CD4-positive, alpha-beta T cell treated with Interleukin-12 subunit alpha and Interleukin-12 subunit beta, for 1 hour (primary cell): ENCODE measurements around the gene ANKFY1.

Source experiments
- DNase-seq: peaks from one replicate; pipeline ENCODE4 v3.0.0-alpha.2; 2020

The ANKFY1 gene, protein sequence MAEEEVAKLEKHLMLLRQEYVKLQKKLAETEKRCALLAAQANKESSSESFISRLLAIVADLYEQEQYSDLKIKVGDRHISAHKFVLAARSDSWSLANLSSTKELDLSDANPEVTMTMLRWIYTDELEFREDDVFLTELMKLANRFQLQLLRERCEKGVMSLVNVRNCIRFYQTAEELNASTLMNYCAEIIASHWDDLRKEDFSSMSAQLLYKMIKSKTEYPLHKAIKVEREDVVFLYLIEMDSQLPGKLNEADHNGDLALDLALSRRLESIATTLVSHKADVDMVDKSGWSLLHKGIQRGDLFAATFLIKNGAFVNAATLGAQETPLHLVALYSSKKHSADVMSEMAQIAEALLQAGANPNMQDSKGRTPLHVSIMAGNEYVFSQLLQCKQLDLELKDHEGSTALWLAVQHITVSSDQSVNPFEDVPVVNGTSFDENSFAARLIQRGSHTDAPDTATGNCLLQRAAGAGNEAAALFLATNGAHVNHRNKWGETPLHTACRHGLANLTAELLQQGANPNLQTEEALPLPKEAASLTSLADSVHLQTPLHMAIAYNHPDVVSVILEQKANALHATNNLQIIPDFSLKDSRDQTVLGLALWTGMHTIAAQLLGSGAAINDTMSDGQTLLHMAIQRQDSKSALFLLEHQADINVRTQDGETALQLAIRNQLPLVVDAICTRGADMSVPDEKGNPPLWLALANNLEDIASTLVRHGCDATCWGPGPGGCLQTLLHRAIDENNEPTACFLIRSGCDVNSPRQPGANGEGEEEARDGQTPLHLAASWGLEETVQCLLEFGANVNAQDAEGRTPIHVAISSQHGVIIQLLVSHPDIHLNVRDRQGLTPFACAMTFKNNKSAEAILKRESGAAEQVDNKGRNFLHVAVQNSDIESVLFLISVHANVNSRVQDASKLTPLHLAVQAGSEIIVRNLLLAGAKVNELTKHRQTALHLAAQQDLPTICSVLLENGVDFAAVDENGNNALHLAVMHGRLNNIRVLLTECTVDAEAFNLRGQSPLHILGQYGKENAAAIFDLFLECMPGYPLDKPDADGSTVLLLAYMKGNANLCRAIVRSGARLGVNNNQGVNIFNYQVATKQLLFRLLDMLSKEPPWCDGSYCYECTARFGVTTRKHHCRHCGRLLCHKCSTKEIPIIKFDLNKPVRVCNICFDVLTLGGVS

DNA sequence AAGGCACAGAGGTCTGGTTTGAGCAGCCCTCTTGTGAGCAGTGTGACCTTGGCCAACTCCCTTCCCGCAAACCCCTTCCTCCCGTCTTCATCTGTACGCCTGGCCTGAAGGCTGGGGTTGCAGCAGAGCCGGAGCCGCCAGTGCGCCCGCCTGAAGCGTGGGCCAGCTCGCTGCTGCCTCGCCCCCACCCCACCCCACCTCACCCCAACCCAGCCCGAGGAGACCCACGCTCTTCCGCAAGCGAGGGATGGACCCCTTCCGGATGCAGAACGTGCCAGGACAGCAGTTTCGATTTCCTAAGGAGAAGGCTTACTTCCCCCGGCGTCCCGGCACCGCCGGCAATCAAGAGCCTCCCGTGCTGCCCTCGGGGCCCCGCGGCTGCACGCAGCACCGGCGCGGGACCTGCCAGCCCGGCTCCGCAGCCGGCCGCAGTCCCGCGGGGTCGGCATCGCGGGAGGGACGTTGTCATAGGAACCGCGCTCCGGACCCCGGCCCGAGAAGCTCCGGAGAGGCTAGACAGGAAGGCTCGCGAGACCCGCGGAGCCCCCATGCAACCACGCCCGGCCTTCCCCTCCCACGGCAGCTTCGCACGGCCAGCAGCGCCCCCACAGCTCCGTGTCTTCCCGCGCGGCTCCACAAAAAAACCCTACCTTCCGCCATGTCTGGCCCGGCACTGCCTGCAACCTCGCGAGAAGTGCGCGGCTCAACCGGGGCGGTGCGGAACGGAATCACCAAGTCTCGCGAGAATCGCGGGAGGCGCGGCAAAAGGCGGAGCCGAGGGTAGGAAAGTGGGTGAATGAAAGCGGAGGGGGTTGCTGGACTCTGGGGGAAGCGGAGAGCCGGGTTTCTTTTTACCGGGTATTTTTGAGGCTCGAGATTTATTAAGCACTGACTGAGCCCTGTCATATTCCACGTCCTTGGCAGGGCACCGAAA, at the start of gene ANKFY1:
TSS of gene ANKFY1 (minus strand) at position 698 of the 934 bp plus-strand sequence. CDS start at position 660, 38 bp downstream.
- DNase-seq: peak; percentile 98

DNA sequence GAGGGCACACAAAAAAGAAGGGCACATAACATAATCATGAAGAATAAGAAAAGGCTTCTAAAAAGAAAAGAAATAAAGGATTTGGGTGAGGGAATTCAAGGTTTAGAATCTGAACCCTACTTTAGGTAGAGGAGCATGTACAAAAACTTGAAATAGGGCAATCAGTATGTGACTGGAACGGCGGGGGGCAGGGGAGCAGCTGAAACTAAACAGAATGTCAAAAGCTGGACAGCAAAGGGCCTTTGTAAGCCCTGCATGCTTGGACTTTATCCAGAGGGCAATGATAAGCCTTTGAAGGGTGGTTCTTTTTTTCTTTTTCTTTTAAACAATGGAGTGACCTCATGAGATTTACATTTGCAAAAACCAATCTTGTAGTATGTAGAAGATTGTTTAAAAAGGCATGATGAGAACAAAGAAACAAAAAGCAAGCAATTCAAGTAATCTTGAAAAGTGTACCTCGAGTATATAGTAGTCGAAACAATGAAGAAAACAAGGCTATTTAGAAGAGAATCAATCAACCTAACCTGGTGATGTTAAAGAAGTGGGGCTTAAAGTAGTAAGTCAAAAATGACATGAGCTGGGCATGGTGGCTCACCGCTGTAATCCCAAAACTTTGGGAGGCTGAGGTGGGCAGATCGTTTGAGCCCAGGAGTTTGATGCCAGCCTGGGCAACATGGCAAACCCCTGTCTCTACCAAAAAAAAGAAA, 46.7 kb upstream of the ANKFY1 start:
- DNase-seq: no peak

DNA sequence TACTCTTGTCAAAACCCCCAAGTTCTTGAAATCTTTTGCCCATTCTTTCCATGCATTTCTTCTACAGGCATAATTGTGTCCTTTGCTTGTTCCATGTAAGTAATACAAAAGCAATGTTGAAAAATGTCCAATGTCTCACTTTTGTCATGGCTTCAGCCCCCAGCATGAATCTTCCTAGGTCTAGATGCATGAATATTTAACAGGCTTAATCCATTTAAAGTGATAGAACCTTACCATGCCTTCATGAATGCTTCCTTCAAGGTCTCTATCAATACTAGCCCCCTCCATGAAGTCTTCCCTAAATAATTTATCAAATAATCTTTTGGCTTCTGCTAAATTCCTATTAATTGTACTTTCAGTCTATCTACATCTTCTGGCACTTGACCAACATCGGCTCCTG, 46.1 kb upstream of the ANKFY1 start:
- no peak for DNase-seq

DNA sequence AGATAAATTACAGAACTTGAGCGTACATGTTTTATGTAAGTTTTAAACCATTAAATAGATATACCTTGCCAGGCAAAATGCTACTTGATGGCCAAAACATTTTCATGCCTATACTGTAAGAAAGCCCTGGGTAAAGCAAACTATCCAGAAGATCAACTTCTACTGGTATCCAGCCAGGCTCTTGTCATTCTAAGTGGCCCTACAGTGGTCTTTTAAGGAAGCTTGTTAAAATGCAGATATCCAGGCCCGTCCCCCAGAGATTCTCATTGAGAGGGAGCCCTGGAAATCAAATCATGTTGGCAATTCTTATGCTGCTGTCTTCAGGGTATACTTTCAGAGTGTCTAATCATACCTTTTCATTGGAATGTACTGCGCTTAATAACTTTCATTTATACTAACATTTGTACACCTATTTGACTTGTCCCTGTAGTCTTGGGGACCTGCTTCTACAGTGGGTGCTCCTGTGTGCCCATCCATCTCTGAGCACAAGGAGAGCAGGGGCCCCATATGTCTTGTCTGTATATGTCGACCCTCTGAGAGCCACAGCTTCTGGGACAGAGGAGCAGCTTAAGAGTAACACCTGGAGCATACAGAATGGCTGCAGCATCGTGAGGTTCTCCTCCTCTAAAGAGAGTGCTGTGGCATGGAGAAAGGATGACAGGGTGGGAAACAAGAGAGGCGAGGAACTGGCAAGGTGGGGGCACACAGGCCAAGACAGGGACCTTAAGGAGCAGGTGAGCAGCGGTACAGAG, 43.6 kb upstream of the ANKFY1 start:
- no peak for DNase-seq

DNA sequence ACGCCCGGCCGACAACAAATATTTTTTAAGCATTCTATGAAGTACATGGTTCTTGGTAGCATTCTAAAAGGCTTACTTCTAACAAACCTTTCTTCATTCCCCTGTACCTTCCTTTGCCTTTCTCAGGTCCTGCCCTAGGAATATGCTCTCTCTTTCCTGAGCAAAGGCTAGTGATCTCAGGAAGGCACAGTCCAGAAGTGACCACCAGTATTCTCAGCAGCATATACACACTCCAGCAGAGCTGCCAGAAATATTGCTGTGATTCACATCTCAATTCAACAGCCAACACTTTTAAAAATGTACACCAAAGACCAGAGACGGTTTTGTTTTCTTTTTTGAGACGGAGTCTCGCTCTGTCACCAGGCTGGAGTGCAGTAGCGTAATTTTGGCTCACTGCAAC, 41.4 kb upstream of the ANKFY1 start:
- no peak for DNase-seq

DNA sequence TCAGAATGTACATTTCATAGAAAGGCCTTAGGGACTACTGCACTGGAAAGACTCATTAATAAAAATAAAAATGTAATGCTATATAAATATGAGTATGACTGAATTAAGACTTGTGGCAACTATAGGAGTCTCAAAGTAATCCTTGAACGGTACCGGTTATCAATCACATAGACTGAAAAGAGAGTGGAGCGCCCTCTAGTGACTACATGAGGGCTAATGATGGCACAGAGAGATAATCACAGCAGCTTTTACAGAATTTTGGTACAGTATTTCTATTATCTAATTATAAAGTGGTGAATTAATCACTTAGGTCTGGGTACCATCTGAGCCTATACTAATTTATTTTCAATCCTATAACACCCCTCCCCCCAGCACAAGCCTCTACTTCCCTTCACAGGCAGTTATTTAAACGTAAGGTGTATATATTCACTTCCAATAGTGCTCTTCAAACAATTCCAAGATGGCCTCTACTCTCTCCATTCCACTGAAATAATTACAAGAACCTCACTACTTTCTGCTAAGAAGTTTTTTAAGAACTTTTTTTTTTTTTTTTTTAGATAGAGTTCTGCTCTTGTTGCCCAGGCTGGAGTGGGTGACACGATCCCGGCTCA, 40.7 kb upstream of the ANKFY1 start:
- peak; percentile 69 for DNase-seq

DNA sequence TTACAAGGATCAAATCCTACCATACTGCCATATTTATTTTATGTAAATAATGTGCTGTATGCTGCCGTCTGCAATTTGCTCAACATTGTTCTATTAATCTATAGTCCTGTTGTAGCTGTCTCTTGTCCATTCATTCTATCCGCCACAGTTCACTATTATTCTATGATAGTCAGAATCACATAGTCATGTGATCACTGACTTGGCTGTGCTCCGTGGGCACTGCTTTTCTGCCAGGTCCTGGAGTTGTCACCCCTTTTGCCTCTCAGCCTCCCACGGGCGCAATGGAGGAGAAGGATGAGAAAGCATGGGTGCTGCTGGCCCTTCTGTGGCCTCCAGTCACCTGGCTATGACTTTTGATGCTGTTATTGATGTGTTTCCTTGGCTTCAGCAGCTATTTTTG, 37.3 kb upstream of the ANKFY1 start:
- no peak for DNase-seq

DNA sequence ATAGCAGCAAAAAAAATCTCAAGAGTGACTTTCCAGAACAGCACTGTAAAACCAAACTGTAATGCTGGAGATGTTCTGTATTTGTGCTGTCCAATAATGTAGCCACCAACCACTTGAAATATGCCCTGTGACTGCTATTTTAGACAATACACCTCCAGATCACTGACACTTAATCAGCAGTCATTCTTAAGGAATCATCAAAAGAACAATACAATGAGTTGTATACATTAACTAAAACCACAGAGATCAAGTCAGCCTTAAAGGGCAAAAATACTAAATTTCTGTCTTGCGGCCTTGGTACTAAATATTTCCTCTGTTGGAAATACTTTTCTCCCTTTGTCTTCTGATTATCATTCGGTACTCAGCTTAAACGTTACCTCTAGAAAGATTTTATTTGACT, 33.6 kb upstream of the ANKFY1 start:
- DNase-seq: no peak

DNA sequence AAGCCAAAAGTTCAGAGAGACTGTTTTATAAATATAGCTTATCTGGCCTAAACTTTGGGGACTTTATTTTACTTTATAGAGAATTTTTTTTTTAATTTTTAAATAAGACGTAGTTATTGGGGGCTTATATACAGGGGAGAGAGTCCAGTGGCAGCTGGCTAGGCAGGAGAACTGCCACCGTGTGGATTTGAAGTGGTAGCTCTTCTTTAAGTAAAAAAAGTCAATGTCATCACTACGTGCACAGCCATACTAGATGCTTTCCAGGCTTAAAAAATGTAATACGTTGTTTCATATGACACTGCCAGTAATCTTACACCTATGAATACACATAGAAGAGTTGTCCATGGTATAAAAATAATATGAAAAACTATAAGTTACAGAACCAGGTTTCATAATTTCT, 31.9 kb upstream of the ANKFY1 start:
- no peak for DNase-seq

DNA sequence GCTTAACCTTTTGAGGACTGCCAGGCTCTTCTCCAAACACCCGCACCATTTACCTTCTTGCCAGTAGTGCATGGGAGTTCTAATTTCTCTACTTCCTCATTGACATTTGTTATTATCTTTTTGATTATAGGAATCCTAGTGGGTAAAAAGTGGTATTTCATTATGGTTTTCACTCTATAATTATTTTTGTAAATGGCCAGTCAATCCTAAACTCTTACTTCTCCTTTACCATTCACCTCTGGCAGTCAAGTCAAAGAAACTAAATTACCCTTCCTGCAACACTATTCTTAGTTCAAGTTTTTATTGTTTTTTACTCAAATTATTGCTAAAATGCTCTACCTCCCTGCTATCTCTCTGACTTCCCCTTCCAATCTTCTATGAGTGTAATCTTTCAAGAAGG, 29.8 kb upstream of the ANKFY1 start:
- DNase-seq: no peak

DNA sequence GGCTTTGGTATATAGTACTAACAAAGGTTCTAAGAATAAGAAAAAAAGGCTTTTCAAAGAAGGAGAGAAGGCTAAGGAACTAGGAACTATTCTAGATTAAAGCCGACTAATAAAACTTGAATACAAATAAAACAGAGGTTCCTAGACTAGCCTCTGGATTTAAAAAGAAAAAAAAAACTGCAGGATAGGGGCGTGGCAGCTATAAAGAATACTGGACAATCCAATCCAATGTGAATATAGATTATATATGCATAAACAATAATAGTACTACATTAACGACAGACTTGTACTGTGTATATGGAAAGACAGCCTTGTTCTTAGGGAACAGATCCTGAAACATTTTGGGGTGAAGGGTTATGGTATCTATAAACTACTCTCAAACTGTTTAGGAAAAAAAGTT, 23.9 kb upstream of the ANKFY1 start:
- no peak for DNase-seq

DNA sequence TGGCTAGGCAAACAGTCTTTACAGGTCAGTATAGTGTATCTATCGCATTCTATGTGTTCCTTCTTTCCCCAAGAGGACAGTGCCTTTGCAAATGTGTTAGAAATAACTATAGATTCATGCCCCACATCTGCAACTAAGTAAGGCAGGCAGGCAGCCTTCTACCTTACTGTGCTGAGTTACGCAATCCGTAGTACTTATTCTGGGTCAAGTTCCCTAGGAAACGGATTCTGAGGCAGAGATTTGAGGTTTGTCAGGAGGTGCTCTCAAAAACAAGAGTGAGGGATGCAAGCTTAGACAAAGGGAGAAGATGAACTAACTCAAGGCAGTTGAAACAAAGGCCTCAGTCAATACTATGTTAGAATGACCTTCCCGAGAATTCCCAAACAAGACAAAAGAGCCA, 12.7 kb upstream of the ANKFY1 start:
- DNase-seq: no peak

DNA sequence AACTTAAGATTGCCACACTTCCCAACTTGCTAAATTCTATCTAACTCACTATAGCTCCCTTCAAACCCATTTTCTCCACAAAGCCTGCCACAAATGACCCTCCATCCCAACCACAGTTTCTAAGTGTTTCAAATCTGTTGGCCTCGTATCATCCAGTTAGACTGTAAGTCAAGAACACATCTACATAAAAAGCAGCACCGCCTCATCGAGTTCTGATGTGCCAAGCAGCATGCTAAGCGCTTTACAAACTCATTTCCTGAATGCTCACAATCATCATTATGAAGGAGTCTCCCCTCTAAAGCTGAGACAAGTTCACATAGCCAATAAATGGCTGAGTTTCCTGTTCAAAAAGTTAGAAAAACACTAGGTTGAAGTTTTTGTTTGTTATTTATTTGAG, 9.2 kb upstream of the ANKFY1 start:
- DNase-seq: no peak

DNA sequence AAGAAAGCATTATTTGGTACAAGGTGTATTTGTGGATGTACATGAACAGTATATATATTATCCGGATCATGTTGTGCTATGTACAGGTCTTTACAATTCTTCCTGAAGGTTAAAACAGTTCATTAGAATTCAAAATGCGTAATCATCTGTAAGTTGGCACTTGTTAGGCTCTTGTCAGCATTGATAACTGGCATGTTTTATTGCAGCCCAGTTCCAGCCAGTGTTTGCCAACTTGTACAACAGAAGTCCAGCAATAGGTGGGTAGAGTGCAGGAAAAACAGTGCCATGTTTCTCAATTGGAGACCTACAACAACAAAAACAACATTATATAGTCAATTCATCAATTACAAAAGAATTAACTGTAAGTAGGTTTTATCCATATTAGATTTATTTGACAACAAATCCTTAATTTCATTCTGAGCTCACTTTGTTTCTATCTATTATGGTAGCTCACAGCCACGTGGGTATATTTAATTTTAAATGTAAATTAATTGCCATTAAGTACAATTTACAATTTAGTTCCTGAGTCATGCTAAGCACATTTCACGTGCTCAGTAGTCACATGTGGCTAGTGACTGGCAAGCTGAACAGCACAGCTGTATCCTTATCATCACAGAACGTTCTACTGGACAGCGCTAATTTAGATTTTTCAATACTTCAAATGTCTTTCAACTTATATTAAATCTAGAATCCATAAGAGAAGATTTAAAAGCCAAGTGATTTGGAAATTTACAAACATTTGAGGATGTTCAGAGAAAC, 8.6 kb upstream of the ANKFY1 start:
- DNase-seq: no peak

DNA sequence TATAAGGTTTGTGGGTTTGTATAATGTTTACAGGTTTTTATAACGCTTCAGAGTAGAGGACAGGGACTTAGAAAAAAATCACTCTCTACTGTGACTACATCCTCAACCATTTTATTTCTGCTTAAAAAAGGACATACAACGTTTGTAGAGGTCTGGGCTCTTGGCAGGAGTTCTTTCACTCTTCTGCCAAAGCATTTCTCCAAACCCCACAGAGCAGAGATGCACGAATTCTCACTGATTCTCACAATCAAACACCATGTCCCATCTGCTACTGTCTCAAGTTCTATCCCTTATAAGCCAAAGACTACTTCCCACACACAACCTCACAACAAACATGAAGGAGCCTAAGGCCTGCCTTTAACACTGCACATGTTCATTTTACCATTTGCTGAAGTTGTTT, 7.0 kb upstream of the ANKFY1 start:
- no peak for DNase-seq

DNA sequence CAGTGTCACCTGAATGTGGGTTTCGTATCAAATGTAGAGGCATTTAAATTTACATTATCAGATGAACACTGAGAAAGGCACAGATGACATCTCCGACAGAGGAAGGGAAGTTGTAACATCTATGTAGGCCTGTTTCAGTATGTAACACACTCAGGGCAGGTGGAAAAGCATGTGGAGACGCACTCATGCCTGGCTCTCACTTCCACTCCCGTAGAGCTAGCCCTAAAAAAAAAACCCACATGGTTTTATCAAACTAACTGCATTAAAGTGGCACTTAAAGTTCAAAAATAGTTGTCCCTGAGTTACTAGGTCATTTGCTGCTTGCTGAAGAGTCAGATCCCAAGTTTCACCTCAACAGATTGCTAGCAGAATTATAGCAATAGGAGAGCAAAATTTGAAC, 6.1 kb upstream of the ANKFY1 start:
- DNase-seq: no peak

DNA sequence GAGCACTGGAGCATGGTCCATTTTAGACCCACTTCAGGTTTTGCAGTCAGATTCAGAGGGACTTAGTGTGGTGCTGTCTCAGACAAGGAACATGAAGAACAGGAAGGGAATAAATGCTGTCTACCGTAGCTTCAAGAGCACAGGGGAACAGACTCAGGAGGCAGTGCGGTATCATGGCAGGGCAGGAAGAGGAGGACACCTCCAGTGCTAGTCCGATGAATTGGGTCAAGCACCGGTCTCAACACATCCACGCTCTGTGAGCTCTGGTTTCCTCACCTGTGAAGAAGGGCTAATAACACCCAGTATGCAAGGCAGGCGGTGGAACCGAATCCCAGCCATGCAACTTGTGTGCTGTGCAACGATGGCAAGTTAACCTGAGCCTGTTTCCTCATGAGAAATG, 3.6 kb upstream of the ANKFY1 start:
- no peak for DNase-seq

DNA sequence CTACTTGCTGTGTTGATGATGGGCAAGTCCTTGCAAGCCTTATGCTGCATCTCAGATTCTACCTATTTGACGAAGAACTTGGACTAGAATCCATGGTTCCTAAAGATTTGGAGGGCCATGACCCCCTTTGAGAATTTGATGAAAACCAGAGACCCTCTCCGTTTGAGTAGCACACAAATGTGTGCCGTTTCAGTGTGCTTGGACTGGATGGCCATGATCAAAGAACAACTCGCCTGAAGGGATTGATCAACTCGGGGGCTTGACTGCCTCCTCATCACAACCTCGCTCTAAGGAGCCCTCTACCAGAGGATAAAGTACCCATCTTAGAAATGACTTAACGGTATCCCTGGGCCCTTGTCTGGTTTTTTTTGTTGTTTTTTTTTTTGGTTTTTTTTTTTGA, 2.8 kb upstream of the ANKFY1 start:
- DNase-seq: no peak

DNA sequence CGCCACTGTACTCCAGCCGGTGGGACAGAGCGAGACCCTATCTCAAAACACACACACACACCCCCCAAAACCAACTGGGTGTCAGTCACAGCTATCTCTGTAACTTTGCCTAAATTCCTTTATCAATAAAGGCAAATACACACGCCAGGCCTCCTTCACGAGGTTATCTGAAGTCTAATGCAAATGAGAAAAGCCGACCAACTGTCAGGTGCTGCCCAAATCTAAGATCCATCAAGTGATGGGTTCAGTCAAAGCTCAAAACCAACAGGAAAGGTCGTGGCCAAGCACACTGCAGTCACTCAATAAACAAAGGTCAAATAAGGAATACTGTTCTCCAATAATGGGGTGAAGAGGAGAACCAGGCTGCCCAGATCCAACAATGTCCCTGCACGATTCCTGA, 1.1 kb downstream of the ANKFY1 start:
- DNase-seq: no peak

DNA sequence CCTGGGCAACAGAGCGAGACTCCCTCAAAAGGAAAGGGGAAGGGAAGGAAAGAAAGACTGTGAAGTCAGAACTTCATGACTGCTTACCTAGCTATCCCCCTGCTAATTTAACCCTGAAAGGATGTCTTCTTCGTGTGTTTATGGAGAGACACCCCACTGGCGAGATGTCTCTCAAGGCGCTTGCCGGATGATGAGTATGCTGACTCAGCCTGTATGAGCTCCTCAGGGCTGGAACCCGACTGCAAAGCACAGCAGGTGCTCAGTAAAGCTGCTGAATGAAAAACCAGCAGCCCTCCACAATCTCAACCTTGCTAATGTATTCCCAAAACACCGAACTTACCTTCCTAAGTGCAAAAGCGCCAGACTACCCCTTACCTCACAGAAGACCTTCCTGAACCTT, 2.3 kb downstream of the ANKFY1 start:
- no peak for DNase-seq
